Rectal smooth muscle tissue (tissue), 1 donor: Measurements from ENCODE around the gene FBXW8.

Source experiments
- H3K27ac ChIP-seq: one replicate; pipeline ENCODE4 v1.7.0; 2013; ENCODE audit warnings: low read depth, low read length, inconsistent platforms
- H3K27me3 ChIP-seq: one replicate; pipeline ENCODE4 v1.7.0; 2013; ENCODE audit warnings: low read length; ENCODE audit not compliant: control insufficient read depth, insufficient read depth
- H3K36me3 ChIP-seq: one replicate; pipeline ENCODE4 v1.7.0; 2013; ENCODE audit warnings: low read length; ENCODE audit not compliant: control insufficient read depth, insufficient read depth
- H3K4me1 ChIP-seq: one replicate; pipeline ENCODE4 v1.7.0; 2013; ENCODE audit warnings: low read length; ENCODE audit not compliant: control insufficient read depth, insufficient read depth
- H3K4me3 ChIP-seq: one replicate; pipeline ENCODE4 v1.7.0; 2013; ENCODE audit warnings: low read length
- H3K9ac ChIP-seq: one replicate; pipeline ENCODE4 v1.7.0; 2013; ENCODE audit warnings: low read length

Gene FBXW8

DNA sequence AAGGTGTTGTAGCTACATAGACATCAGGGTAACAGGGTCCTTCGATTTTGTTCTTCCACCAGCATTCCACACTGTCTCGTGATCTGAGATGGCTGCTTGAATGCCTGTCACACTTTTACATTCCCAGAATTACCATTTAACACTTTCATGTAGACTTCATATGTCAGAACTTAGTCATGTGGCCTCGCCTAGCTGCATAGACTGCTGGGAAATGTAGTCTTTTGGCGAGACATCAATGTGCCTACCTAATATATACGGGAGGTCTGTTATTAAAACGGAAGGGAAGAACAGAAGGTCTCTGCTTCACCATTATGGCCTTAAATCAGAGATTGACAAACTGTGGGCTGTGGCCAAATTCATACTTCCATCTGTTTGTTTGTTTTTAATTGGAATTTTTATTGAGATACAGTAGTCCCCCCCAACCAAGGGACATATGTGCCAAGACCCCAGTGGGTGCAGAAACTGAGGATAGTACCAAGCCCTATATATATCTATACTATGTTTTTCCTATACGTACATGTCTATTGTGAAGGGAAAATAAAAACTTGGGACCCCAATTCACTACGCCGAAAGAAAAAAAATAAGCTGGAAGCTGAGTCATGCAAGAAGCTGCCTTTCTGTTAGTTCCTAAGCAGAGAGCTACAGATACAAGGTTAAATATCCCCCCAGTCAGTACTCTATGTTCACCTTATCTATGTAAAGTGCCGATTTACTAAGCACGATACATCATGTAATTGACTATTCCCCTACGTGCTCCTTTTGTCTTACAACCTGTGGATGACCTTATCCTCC, 18.2 kb upstream of the FBXW8 start:
- no peaks in the 10 kb centered on the region for H3K4me1 ChIP-seq
- H3K27me3 ChIP-seq, result no peaks in the 10 kb centered on the region
- no peak overlapping the region for H3K9ac ChIP-seq
- H3K36me3 ChIP-seq, result no peaks in the 10 kb centered on the region
- no peak overlapping the region for H3K4me3 ChIP-seq
- no peak overlapping the region for H3K27ac ChIP-seq

GRCh38 chr12:116894913-116895312, 15.8 kb upstream of the FBXW8 start:
- no peaks in the 10 kb centered on the region for H3K36me3 ChIP-seq

DNA sequence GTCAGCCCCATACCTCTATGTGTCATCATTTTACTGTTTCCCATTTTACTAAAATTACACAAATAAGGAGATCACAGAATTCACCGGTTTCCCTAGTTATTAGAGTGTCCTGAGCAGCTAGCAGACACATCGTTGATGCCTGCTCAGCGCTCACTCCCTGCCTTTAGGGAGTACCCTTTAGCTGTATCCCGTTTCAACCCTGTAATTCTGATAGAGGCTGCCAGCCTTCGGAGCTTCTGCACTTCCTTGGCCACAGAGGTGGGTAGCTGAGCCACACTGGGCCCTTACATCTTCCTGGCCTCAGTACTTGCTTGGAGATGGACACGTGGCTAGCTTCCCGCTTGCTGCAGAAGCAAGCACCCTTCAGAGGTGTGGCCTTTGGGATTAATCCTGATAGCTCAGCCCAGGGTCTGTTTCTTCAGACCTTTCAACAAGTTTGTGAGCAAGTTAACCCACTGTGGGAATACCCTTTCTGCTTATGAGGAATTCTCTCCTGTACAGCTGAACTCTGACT, 14.3 kb upstream of the FBXW8 start:
- no peaks in the 10 kb centered on the region for H3K27me3 ChIP-seq
- H3K9ac ChIP-seq, result no peak overlapping the region
- H3K4me3 ChIP-seq, result no peak overlapping the region
- H3K27ac ChIP-seq, result no peak overlapping the region
- no peaks in the 10 kb centered on the region for H3K36me3 ChIP-seq
- no peaks in the 10 kb centered on the region for H3K4me1 ChIP-seq

More at GRCh38 chr12:116894913-116895312, 15.8 kb upstream of the FBXW8 start:
- H3K27ac ChIP-seq, result no peak overlapping the region
- no peaks in the 10 kb centered on the region for H3K27me3 ChIP-seq
- no peaks in the 10 kb centered on the region for H3K4me1 ChIP-seq
- H3K9ac ChIP-seq, result no peak overlapping the region
- no peak overlapping the region for H3K4me3 ChIP-seq

- Histone ChIP-seq H3K27me3 (no peaks in the 10 kb centered on the region), H3K4me3 (no peak overlapping the region), H3K27ac (no peak overlapping the region), H3K36me3 (no peaks in the 10 kb centered on the region), H3K4me1 (no peaks in the 10 kb centered on the region), H3K9ac (no peak overlapping the region)
Measured at GRCh38 chr12:116897476-116897875, 13.3 kb upstream of the FBXW8 start.

DNA sequence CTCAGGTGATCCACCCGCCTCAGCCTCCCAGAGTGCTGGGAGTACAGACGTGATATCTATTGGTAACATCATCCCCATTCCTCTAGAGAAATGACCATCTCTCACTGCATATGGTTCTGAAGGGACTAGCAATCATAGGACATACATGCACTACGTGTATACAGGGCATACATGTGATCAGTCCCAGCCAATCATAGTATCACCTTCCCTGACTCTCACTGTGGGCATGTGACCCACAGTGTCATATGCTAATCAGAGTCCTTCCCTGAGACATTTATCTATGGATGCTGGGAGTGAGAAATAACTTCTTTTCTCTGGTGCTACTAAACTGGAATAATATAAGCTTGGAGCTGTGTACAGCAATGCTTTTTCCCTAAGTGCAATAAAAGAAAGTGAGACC, 12.1 kb upstream of the FBXW8 start:
- Histone ChIP-seq H3K27me3 (no peaks in the 10 kb centered on the region), H3K4me1 (no peaks in the 10 kb centered on the region), H3K9ac (no peak overlapping the region)

GRCh38 chr12:116901612-116902011, 9.1 kb upstream of the FBXW8 start:
- no peak overlapping the region for H3K27ac ChIP-seq
- H3K36me3 ChIP-seq, result no peaks in the 10 kb centered on the region
- no peak overlapping the region for H3K4me3 ChIP-seq
- H3K9ac ChIP-seq, result no peak overlapping the region
- no peaks in the 10 kb centered on the region for H3K27me3 ChIP-seq
- no peaks in the 10 kb centered on the region for H3K4me1 ChIP-seq

More for the DNA sequence above, 12.1 kb upstream of the FBXW8 start:
- Histone ChIP-seq H3K36me3 (no peaks in the 10 kb centered on the region), H3K4me3 (no peak overlapping the region), H3K27ac (no peak overlapping the region)

DNA sequence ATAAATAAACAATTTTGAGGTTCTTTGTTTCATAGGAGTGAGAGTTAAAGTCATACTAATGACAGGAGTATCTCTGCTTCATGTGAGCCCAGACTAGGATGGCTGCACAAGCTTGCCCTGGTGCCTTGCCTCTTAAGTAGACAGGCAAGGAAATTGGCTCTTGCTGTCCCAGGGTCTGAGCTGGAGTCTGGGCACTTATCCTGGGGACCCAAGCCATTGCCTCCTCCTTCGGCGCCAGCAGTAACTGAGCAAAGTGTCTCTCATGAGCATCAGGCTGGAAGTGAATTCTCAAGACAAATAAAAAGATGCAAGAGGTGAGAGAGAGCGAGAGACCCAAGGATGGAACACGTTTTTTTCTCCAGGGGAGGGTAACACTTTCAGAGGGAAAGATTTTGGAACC, 6.9 kb upstream of the FBXW8 start:
- H3K4me1 ChIP-seq, result no peaks in the 10 kb centered on the region
- H3K36me3 ChIP-seq, result no peaks in the 10 kb centered on the region
- no peaks in the 10 kb centered on the region for H3K27me3 ChIP-seq
- no peak overlapping the region for H3K27ac ChIP-seq
- no peak overlapping the region for H3K4me3 ChIP-seq
- H3K9ac ChIP-seq, result no peak overlapping the region

DNA sequence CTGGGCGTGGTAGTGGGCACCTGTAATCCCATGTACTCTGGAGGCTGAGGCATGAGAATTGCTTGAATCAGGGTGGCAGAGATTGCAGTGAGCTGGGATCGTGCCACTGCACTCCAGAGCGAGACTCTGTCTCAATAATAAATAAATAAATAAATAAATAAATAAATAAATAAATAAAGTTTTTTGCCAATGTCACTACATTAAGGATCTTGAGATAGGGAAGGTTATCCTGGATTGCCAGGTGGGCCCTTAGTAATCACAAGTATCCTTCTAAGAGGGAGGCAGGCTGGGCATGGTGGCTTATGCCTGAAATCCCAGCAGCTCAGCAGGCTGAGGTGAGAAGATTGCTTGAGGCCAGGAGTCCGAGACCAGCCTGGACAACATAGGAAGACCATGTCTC, 4.5 kb upstream of the FBXW8 start:
- Histone ChIP-seq H3K27me3 (no peaks in the 10 kb centered on the region), H3K27ac (no peak overlapping the region), H3K4me1 (no peaks in the 10 kb centered on the region)

DNA sequence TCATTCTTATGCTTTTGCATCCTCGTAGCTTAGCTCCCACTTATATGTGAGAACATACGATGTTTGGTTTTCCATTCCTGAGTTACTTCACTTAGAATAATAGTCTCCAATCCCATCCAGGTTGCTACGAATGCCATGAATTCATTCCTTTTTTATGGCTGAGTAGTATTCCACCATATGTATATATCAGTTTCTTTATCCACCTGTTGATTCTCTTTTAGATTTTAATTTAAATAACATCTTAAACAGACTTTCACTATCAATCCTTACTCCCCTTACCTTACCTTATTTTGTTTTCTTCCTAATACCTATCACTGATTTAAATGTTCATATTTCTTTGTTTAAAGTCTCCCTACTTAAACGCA, 488 bp upstream of the FBXW8 start:
- no peaks in the 10 kb centered on the region for H3K36me3 ChIP-seq
- H3K4me3 ChIP-seq, result peak overlapping the region; percentile 79
- no peaks in the 10 kb centered on the region for H3K27me3 ChIP-seq
- H3K4me1 ChIP-seq, result no peaks in the 10 kb centered on the region
- H3K9ac ChIP-seq, result no peak overlapping the region
- H3K27ac ChIP-seq, result no peak overlapping the region

More for the DNA sequence above, 4.5 kb upstream of the FBXW8 start:
- no peak overlapping the region for H3K4me3 ChIP-seq
- no peaks in the 10 kb centered on the region for H3K36me3 ChIP-seq
- H3K9ac ChIP-seq, result no peak overlapping the region

DNA sequence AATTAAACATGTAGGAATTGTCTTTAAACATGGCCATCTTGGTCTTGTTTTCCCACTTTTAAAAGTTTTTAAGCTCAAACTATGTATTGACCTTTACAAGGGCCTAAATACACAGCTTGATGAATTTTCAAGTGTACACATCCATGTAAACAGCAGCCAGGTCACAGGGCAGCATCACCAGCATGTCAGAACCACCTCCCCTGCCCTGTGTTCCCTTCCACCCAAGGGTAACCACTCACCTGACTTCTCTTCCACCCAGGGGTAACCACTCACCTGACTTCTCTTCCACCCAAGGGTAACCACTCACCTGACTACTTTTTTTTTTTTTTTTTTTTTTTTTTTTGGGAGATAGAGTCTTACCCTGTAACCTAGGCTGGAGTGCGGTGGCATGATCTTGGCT, 4.6 kb downstream of the FBXW8 start:
- H3K27me3 ChIP-seq, result no peaks in the 10 kb centered on the region
- H3K4me1 ChIP-seq, result no peaks in the 10 kb centered on the region
- H3K36me3 ChIP-seq, result no peaks in the 10 kb centered on the region
- H3K4me3 ChIP-seq, result no peak overlapping the region
- no peak overlapping the region for H3K9ac ChIP-seq
- H3K27ac ChIP-seq, result no peak overlapping the region

DNA sequence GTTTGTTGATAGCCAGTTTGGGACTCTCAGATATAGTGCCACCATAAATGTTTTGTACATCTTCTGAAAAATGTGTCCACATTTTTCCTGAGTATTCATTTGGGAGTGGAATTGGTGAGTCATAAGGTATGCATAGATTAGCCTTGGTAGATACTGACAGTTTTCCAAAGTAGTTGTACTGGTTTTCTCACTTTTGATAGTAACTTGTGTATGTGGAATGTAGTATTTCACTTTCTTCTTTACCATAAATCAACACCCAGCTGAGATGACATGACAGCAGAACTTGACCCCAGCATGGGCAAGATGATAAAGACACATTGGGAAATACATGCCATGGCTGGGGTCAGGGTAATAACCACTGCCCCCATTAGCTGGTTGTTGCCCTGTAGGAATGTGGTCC, 5.4 kb downstream of the FBXW8 start:
- no peaks in the 10 kb centered on the region for H3K27me3 ChIP-seq
- H3K4me1 ChIP-seq, result no peaks in the 10 kb centered on the region
- H3K4me3 ChIP-seq, result no peak overlapping the region
- no peak overlapping the region for H3K27ac ChIP-seq
- no peak overlapping the region for H3K9ac ChIP-seq
- no peaks in the 10 kb centered on the region for H3K36me3 ChIP-seq

GRCh38 chr12:116916714-116917114, 6.0 kb downstream of the FBXW8 start:
- no peaks in the 10 kb centered on the region for H3K36me3 ChIP-seq
- H3K27me3 ChIP-seq, result no peaks in the 10 kb centered on the region
- no peak overlapping the region for H3K9ac ChIP-seq
- no peak overlapping the region for H3K27ac ChIP-seq
- H3K4me1 ChIP-seq, result no peaks in the 10 kb centered on the region
- no peak overlapping the region for H3K4me3 ChIP-seq

DNA sequence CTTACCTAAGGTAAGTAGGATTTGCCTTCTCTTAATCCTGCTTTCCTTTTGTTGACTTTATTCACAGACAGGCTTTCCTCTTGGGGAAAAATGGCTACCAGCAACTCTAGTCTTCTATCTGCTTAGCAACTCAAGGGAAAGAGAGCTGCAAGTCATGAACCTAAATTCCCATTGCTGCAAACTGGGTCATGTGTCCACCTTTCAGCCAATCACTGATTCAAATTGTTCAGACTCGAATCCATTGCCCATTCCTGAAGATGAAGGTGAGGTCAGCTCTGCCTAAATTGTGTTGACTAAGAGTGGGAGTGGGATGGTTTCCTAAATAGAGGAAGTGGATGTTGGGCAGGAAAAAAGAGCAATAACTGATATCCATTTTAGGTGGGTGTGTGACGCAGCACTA, 7.7 kb downstream of the FBXW8 start:
- Histone ChIP-seq H3K9ac (no peak overlapping the region), H3K4me3 (no peak overlapping the region), H3K36me3 (no peaks in the 10 kb centered on the region), H3K27ac (no peak overlapping the region), H3K27me3 (no peaks in the 10 kb centered on the region), H3K4me1 (no peaks in the 10 kb centered on the region)
